ENCODE data around the gene B3GALT5.
"Not testable (repeated sequence)": the region's sequence is repeated elsewhere in the genome, so short reads cannot be mapped to it uniquely, and the experiment has no call there.

Gene B3GALT5, protein sequence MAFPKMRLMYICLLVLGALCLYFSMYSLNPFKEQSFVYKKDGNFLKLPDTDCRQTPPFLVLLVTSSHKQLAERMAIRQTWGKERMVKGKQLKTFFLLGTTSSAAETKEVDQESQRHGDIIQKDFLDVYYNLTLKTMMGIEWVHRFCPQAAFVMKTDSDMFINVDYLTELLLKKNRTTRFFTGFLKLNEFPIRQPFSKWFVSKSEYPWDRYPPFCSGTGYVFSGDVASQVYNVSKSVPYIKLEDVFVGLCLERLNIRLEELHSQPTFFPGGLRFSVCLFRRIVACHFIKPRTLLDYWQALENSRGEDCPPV

DNA sequence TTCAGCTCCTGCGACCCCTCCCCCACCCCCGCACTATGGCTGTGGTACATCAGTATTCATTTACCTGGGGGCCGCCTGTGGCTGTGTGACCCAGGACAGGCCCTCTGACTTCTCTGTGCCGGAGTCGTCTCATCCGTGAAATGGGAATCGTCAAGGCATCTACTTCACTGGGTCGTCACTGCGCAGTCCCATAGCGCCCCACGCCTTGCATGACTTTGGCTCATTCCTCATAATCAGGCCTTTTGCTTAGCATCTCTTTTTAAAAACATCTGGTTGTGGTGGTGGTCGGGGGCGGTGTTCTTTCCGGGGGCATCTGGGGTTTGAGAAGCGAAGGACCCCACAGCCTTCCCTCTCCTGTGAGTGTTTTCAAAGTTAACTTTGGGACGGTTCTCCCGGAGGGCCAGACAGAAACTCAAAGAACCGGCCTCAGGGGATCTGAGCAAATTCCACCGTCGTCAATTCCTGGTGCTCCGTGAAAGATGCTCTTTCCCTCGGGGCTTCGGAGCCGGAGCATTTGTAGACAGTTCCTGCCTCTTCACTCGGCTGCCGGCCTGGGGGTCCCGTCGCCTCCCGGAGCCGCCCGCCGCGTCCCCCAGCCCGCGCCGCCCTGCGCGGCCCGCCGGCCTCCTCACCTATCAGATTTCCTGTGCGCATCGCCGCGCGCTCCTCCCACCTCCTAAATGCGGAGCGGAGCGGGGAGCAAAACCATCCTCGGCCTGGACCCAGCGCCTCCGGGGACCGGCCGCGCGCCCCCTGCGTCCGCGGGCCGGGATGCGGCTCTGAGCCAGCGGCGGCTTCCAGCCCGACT is at the start of gene B3GALT5:
B3GALT5 (plus strand) TSS at position 708 of the 808 bp plus-strand sequence. CDS start 47,620 bp downstream, outside the sequence.
- DNase-seq: no peak

DNA sequence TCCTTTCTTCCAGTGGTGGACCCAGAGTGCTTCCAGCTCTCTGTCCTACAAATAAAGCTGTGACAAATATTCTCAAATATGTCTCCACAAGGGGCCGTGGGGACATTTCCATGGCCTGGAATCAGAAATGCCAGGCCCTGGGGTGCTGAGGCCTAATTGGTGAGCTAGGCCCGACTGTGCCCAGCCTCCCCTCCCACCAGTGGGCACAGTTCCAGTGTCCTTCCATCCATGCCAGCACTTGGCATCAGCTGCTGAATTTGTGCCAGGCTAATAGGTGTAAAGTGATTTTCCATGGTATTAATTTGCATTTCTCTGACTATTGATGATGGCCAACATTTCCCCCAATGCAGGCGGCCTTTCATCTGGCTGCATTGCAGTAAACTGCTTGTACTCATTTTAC is 48.5 kb upstream of the B3GALT5 start:
- DNase-seq: no peak

DNA sequence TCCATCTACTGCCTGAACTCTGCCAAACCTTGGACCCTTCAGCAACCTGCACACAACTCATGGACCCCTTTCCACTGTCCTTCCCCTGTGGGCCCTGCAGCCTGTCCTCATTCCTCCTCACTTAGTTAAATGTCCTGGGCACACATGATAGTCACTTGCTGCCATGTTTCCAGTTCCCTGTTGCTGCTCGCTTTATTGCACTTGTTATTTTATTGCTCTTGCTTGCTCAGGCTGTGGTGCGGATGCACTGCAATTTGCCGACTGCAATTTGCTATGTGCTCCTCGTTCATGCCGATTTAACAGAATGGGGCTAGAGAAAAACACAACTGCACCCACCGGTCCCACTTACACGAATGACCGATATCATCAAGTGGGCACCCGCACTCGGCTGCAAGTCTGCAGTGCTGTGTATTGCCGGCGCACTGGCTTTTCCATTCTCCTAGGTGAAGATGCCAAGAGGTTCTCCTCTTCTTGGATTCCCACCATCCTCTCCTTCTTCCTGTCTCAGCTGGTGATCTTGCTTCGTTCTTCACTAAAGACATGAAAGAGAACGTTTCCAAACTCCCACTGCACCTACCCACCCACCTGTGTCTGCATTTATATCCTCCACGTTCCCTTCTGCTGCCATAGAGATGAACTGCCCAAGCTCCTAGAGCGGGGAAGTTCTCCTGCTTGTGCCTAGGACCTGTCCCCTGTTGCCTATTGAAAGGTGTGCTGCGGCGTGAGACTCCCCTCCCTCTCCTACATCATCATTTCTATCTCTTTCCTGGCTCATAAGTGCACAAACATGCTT is 45.4 kb upstream of the B3GALT5 start:
- DNase-seq: no peak

DNA sequence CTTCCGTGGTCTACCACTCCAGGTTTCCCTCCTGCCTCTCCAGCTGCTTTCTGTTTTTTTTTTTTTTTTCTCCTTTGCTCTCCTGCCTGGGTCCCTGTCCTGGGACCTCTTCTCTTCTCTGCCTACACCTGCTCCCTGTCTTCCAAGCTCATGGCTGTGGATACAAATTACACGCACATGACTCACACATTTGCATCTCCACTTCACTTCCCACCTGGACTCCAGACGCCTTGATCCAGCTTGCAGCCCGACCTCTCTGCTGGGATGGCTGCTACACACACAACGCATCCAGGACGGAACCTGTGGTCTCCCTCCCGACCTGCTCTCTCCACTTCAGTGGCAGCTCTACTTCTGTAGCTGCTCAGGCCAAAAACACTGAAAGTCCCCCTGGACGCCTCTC is 44.4 kb upstream of the B3GALT5 start:
- DNase-seq: no peak

DNA sequence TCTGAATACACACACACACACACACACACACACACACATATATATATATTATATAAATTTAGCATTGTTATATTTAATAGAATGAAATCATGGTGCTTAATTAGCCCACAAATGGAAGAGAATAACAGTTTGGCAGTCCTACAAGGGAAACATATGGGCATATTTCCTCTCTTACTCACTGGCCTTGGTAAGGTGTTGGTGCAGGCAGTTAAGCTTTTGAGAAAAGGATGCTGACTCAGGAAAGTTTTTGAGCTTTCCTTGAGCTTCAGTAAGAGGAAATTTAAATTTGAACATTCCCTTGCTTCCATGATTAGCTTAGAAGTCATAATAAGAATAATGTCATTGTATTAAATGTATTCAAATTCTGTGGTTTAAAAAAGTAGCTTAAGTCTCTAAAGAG is 37.0 kb upstream of the B3GALT5 start:
- DNase-seq: no peak

DNA sequence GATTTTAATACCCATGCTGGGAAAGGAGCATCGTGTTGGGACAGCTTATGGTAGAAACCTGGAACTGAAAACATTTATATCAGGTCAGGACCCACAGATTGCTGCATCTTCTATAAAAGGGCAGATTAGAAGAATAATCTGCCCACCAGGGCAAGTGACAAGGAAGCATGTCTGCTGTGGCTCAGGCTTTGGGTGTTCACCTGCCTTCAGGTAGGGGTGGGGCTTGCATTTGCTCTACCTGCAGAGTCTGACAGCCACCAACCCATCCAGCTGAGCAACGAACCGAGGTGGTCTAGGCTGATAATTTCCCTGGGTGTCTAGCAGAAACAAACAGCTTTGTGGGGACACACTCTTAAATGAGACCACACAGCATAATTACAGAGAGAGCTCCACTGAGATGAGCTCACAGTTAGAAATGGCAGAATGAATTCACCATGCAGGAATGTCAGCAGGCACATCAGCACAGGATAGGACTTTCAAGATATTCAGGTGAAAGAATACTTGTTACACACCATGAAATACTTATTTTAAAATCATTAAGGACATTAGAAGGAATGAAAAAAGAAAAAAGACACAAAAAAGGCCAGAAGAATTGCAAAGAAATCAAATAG is 36.1 kb upstream of the B3GALT5 start:
- no peak for DNase-seq

DNA sequence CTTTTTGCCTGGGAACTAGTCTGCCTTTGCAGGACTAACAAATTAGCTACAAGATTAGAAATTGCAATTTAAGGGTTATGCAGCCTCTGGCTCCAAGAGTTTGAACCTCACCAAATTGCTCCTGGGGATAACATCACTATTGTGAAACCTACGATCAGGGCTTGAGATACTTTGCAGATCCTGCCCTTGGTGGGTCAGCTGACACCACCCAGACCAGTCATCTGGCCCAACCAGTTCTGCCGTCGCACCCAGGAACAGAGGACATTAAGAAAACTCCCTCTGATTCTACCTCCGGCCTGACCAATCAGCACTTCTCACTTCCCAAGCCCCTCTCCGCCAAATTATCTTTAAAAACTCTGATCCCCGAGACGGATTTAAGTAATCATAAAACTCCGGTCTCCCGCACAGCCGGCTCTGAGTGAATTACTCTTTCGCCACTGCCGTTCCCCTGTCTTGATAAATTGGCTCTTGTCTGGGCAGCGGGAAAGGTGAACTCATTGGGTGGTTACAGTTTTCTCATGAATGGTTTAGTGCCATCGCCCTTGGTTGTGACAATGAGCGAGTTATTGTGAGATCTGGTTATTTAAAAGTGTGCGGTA is 32.9 kb upstream of the B3GALT5 start:
- no peak for DNase-seq

DNA sequence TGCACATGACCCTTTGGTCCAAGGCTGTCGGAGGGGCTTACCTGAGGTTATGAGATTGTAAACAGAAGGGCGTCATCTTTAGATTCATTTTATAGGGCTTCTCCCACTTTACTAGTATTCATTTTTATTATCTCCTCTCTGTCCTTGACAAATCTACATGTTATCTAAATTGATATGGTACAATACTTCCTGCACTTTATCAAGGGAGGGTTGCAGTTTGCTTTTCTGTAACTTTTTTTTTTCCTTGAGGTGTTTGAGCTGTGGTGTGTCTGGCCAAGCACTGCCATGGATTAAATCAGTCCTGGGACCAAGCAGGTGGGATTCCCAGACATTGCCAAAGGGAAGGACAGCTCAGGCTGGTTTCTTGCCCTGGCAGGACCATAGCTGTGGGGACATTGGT is 32.0 kb upstream of the B3GALT5 start:
- no peak for DNase-seq

DNA sequence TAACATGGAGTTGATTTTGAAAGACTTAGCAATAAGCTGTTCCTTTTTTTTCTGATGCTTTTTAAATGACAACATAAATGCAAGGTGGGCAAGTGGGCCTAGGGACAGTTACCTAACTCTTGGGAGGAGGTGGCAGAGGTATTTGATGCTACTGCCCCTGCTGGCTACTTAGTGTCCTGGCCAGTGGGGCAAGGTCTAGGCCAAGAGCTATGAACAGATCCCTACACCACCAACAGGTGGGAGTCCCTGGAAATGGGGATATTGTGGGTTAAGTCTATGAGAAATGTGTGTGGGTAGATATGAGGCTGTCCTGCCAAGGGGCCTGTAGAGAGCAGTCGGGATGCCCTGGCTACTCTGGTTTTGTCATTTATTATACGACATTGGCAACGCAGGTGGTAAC is 31.3 kb upstream of the B3GALT5 start:
- no peak for DNase-seq

DNA sequence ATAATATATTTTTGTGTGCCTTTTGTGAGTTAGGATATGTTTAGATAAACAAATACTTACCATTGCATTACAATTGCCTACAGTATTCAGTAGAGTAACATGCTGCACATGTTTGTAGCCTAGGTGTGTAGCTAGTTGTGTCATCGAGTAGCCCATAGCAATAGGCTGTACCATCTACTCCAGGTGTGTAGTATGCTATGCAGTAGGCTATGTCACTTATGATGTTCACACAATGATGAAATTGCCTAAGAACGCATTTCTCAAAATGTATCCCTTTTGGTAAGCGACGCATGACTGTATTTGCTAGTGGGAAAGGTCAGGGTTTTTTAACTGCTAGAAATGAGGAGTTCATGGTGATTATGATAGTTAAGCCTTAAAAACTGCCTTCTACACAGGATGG is 30.0 kb upstream of the B3GALT5 start:
- DNase-seq: no peak

DNA sequence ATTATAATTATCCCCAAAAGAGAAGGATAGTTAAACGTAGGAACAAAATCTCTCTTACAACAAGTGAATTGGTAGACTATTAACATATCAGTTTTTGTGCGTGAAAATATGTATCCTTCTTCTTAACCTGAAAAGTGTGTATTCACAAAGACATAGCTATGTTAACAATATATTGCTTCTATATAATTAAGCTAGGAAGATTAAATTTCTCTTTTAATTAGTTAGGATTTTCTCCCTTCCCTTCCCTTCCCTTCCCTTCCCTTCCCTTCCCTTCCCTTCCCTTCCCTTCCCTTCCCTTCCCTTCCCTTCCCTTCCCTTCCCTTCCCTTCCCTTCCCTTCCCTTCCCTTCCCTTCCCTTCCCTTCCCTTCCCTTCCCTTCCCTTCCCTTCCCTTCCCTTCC is 29.2 kb upstream of the B3GALT5 start:
- not testable (repeated sequence) for DNase-seq

DNA sequence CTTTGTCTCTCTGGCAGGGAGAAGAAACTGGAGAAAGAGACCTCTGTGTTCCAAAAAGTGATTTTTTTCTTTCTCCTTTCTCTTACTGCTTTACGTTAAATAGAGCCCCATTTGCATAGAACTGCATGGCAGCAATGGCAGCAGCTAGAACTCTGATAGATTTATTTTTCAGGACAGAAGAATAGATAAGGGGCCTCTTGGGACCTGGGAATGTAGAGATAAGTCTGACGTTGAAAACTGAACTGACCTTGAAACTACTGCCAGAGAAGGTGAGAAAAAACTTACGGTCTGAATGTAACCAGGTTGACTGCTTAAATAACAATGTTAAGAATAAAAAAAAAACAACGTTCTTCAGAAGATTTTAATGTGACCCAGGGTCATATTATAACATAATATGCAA is 25.4 kb upstream of the B3GALT5 start:
- DNase-seq: no peak

DNA sequence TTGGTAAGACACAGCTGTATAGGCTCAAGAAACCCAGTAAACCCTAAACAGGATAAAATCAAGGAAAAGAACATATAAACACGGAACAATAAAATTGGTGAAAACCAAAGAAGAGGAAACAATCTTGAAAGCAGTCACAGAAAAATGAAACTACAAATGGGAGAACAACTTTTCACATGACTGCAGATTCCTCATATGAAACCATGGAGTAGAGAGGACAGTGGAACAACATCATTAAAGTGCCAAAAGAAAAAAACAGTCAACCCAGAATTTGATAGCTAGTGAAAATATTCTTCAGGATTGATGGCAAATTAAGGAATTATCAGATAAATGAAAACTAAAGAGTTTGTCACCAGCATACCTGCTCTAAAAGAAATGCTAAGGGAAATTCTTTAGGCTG is 23.9 kb upstream of the B3GALT5 start:
- no peak for DNase-seq

DNA sequence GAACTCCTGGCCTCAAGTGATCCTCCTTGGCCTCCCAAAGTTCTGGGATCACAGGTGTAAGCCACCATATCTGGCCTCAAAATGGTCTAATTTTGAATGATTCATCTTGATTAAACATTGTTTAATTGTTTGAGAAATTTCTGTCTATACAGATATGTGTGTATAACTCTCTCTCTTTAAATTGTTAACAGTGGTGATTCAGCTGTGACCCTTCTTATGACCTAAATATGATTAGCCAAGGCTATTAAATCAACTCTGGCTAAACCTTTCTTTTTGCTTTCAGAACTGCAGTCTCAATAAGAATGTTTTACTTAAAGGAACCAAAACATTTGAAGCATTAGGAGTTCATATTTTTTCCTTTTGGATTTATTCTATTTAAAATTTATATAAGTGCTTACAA is 19.2 kb upstream of the B3GALT5 start:
- DNase-seq: no peak

DNA sequence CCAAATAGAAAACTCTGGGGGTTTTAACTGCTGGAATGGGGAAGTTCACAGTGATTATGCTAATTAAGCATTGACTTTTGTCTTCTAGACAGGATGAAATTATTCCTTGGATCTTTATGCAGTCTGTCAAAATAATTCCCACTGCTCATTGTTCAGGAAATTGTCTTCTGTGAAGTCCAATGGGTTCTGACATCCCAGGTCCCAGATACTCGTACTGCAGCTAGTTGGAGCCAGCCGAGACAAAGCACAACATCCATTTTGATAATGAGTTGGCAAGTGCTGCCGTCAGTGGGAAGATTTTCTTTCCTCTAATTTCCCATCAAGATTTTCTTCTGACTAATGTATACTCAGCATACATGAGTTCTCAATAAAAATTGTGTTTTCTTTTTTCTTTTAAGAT is 17.3 kb upstream of the B3GALT5 start:
- DNase-seq: no peak

DNA sequence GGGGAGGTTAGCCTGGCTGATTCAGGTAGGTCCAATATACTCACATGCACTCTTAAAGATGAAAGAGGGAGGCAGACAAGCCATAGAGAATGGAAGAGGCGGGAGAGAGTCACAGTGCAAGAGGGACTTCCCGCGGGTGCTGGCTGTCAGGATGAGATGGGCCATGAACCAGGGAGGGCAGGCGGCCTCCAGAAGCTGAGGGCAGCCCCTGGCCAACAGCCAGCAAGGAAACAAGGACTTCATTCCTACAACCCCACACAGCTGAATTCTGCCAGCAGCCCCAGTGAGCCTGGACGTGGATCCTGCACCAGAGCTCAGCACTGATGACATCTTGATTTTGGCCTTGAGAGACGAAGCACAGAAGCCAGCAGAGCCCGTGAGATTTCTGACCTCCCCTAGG is 15.1 kb upstream of the B3GALT5 start:
- DNase-seq: no peak

DNA sequence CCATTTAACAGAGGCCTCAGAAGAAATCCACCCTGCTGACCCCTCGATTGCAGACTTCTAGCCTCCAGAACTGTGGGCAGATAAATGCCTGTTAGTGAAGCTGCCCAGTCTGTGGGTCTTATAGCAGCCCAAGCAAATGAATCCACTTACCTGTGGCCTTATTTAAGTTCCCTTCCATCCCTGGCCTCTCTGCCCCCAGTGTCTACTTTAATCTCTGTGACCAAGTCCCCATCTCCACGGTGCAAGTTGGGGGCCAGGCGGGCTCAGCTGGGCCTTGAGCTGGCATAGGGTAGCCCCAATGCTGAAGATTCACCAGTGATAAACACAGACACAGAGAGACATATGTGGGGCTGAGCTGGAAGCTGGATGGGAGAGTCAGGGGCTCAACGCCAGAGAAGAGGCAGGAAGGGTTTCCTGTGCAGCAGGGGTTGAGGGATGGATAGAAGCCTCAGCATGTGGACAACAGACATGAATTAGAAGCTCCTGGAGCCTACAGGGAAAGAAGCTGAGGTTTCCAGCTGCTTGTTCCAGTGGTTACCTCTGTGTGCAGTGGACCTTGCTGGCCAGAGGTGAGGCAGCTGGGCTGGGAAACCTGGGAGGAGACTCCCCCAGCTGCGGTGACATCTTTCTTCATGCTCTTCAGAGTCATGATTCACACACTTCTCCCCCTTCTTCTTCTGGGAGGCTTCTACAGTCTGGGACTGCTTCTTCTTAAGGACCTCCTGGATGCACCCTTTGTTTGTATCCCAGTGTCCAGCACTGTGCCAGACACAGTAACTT is 13.4 kb upstream of the B3GALT5 start:
- DNase-seq: no peak

DNA sequence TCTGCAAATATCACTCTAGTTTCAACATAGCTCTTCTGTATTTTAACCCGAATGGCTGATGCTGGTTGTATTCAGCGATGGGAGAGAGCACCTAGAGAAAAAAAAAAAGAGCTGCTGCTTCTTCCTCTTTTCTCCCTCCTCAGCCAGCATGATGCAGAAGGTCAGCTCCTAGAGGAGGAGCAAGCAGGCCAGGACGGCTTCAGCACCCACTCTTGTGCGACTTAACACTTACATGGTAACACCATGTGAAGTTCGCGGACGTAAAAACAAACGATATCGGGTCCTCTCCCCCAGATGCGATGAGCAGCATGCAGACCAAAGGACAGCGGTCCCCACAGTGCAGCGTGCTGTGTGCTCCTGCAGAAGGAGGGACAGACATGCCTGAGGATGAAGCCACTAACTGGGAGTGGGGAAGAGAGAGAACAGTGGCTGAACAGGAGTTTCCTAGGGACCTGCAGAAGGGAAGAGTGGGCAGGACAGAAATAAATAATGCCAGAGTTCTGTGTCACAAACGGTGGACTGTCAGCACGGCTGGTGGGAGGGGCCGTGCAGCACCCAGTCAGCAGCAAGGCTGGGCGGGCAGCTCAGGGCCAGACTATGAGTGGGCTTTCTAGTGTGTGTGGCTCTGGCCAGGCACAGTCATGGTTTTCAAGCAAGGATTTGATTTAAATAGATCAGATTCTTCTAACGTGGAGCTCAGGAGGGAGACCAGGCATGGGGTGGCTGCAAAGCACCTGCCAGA is 11.4 kb upstream of the B3GALT5 start:
- no peak for DNase-seq

DNA sequence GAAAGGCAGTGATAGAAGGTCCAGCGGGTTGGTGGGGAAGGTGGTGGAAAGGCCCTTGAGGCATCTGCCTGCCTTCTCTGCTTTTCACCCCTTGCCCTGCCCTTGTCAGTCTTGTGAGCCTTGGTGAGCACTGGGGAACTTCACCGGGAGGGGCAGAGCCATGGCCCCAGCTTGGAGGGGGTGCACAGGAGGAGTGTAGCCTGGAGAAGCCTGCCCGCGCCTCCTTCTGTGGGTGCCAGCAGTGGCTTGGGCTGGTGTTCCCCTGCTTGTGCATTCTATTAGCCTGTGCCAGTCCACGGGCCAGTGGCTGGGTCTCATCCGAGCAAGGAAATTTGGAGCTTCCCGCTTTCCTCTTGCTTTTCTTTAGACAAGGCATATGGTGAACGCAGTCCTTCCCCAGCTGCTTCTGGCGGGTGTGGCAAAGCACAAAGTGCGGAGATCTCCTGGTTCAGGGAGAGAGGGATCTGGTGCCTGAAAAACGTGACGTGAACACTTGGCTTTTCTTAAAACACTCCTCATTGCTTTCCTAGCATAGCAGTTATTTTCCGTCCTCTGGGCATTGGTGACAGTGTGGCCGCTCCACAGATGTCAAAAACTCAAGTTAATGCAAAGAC is 10.6 kb upstream of the B3GALT5 start:
- no peak for DNase-seq

DNA sequence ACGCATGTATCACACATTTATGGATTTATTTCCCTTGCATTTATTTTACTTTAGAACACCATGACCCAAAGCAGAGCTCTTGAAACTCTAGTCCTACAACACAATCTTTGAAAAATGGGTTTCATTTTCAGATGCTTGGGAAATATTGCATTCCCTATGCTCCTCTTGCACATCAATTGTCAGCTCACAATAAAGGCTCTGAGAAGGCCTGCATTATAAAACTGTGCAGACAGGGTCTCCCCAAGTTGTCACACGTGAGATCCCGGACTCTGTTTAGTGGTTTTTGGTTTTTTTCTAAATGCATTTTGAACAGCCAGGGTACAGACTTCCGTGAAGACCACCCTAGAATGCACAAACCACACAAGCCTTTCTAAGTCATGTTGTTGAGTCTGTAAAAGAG is 9.9 kb upstream of the B3GALT5 start:
- no peak for DNase-seq

DNA sequence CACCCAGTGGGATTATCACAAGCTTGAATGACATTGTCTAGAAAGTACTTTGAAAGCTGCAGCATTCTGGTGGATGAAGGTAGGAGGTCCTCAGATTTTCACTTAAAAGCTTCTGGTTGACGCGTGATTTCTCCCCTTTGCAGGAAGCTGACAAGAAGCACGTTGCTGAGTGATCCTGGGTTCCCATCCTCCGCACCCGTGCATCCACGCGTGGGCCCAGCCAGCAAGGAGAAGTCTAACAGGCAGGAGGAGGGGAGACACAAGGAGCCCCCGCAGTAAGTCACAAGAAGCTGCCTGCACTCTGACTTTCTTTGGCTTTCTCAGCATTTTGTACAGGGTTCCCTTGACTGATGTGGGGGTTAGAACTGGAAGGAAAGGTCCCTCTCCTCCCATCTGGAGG is 7.8 kb upstream of the B3GALT5 start:
- no peak for DNase-seq

Data from bone marrow (tissue), 2 donors.